ENCODE results near the gene AHI1. TPM values are rescaled to one million over a fixed set of nuclear protein-coding genes. Genes with fewer than 3 reads are reported as not detected.

The AHI1 gene
- total RNA-seq (2014; rRNA removed; shearing (Covaris generic)), result 5.2 and 8.3 TPM in 2 replicates

- peak within 1 kb of the TSS; percentile 88 for H3K4me3 ChIP-seq (ENCODE audit: insufficient read depth, low read depth, low read length)
- no peaks in the 10 kb centered on the region for H3K27me3 ChIP-seq (ENCODE audit: control insufficient read depth, insufficient read depth, low read length)
- peak; percentile 91 for DNase-seq
- no peaks in the 10 kb centered on the region for H3K36me3 ChIP-seq (replicated peaks; ENCODE audit: control insufficient read depth, insufficient read depth, low read length)
Observed at GRCh38 chr6:135497412-135498184, at the start of gene AHI1. AHI1 (minus strand) TSS chr6:135497740; CDS start chr6:135492237, 5,503 bp downstream.

DNA sequence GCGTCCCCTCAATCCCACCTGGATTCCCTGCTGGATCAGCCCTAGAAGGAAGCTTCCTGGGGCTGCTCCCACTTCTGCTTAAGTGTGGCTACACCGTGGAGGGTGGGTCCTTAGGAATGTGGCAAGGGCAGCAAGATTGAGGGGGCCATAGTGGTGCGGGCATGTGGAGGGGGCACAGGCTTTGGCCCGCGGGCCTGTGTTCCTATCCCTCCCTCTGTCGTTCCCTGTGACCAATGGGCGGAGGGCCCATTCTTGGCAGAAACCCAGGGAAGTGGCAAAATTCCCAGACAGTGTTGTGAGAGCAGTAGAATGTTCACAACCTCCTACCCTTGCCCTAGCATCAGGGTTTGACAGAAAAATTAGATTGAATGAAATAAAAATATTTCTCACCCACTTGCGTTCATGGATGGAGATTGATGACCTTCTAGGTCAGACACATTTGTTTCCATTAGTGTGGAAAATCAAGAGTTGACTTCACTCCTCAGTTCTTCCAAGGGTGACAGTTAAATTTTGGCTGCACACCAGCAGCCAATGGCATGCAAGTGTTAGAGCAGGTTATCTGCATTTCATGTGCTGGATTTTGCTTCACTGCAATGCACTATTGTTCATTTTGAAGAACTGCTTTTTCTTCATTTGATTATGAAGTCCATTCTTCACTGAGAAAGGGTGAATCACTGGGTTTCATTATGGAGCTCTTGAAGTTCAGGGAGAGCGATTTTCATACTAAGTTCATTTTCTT lies 49.3 kb upstream of the AHI1 start:
- no peaks in the 10 kb centered on the region for H3K36me3 ChIP-seq (replicated peaks; ENCODE audit: control insufficient read depth, insufficient read depth, low read length)
- H3K27me3 ChIP-seq (ENCODE audit: control insufficient read depth, insufficient read depth, low read length), result no peaks in the 10 kb centered on the region
- no peak overlapping the region for H3K4me3 ChIP-seq (ENCODE audit: insufficient read depth, low read depth, low read length)
- no peak for DNase-seq

DNA sequence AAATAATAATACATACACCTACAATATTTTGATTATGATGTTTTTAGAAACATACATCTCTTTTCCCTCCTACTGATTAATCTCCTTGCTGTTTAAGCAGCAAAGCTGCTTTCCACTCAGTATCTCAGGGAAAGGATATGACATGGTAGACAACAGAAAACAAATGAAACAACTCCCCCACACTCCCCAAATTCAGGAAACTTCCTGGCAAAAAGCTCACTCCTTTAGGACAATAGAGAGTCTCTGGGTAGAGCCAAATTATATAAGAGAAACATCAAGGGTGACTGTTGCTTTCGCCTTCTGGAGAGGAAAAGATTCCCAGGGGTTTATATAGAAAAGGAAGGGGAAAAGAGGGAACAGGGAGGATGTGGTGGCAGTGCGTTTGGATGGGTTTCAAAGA lies 48.7 kb upstream of the AHI1 start:
- Histone ChIP-seq H3K27me3 (ENCODE audit: control insufficient read depth, insufficient read depth, low read length) (no peaks in the 10 kb centered on the region), H3K36me3 (replicated peaks; ENCODE audit: control insufficient read depth, insufficient read depth, low read length) (no peaks in the 10 kb centered on the region), H3K4me3 (ENCODE audit: insufficient read depth, low read depth, low read length) (no peak overlapping the region)
- DNase-seq, result no peak

DNA sequence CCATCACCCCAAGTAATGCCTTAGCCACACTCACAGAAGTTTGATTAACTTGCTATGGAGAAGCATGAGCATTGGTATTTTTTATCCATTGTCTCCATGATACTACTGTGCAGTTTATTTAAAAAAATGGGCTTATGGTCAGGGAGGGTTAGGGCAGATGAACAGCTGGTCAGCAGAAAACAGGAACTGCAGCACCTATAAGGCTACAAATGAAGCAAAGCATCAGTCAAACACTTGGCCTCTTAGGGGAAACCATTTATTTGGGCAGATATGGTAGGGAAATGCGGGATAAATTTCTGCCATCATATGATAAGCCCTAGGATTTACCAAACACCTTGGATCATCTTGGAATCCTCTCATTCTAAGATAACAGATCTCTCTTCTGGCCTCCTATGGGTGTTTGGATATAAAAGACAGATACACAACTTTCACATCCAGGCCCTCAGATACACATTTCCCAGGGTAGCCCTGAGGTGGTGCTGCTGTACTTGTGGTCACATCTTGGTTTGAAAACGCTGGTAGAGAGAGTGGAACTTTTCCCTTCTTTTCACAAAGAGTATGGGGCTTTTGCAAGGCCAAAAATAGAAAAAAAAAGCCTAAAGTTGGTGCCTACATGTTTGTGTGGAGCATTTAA lies 42.8 kb upstream of the AHI1 start:
- Histone ChIP-seq H3K36me3 (replicated peaks; ENCODE audit: control insufficient read depth, insufficient read depth, low read length) (no peaks in the 10 kb centered on the region), H3K4me3 (ENCODE audit: insufficient read depth, low read depth, low read length) (no peak overlapping the region), H3K27me3 (ENCODE audit: control insufficient read depth, insufficient read depth, low read length) (no peaks in the 10 kb centered on the region)
- DNase-seq, result no peak

GRCh38 chr6:135537741-135538301 lies 40.3 kb upstream of the AHI1 start:
- no peaks in the 10 kb centered on the region for H3K36me3 ChIP-seq (replicated peaks; ENCODE audit: control insufficient read depth, insufficient read depth, low read length)
- H3K4me3 ChIP-seq (ENCODE audit: insufficient read depth, low read depth, low read length), result no peak overlapping the region
- DNase-seq, result peak; percentile 4

GRCh38 chr6:135535989-135536414 lies 38.5 kb upstream of the AHI1 start:
- Histone ChIP-seq H3K4me3 (ENCODE audit: insufficient read depth, low read depth, low read length) (no peak overlapping the region), H3K36me3 (replicated peaks; ENCODE audit: control insufficient read depth, insufficient read depth, low read length) (no peaks in the 10 kb centered on the region), H3K27me3 (ENCODE audit: control insufficient read depth, insufficient read depth, low read length) (no peaks in the 10 kb centered on the region)
- peak; percentile 38 for DNase-seq

More at GRCh38 chr6:135537741-135538301, 40.3 kb upstream of the AHI1 start:
- no peaks in the 10 kb centered on the region for H3K27me3 ChIP-seq (ENCODE audit: control insufficient read depth, insufficient read depth, low read length)

- Histone ChIP-seq H3K4me3 (ENCODE audit: insufficient read depth, low read depth, low read length) (no peak overlapping the region), H3K36me3 (replicated peaks; ENCODE audit: control insufficient read depth, insufficient read depth, low read length) (no peaks in the 10 kb centered on the region), H3K27me3 (ENCODE audit: control insufficient read depth, insufficient read depth, low read length) (no peaks in the 10 kb centered on the region)
- no peak for DNase-seq
Observed at GRCh38 chr6:135534773-135535380, 37.3 kb upstream of the AHI1 start.

DNA sequence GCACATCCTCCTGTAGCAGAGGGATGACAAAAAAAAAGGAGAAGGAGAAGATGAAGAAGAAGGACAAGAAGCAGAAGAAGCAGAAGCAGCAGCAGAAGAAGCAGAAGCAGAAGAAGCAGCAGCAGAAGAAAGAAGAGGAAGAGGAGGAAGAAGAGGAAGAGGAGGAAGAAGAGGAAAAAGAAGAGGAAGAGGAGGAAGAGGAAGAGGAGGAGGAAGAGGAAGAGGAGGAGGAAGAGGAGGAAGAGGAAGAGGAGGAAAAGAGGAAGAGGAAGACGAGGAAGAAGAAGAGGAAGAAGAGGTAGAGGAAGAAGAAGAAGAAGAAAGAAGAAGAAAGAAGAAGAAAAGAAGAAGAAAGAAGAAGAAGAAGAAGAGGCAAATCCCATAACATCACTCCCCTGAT lies 35.0 kb upstream of the AHI1 start:
- no peak overlapping the region for H3K4me3 ChIP-seq (ENCODE audit: insufficient read depth, low read depth, low read length)
- no peaks in the 10 kb centered on the region for H3K27me3 ChIP-seq (ENCODE audit: control insufficient read depth, insufficient read depth, low read length)
- H3K36me3 ChIP-seq (replicated peaks; ENCODE audit: control insufficient read depth, insufficient read depth, low read length), result no peaks in the 10 kb centered on the region
- no peak for DNase-seq

DNA sequence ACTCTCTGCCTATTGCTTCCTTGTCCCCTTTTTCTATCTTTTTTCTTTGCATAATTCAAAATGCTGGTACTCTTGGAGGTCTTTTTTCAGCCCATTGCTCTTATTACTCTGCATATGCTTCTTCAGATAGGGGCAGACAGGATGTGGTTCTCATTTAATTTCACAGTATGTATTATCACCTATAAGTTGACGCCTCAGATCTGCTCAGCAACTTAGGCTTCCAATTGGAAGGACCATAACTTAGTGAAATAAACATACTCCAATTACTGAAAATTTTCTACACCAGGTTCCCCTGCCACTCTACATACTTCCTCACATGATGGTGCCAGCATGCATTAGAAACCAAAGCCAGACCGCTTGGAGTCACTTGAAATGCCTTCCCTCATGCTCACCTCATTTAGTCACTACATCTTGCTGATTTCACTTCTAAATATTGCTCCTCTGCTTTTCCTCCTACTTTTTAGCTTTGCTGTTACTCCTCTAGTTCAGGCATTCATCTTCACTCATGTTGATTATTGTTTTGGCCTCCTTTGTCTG lies 34.5 kb upstream of the AHI1 start:
- H3K27me3 ChIP-seq (ENCODE audit: control insufficient read depth, insufficient read depth, low read length), result no peaks in the 10 kb centered on the region
- no peaks in the 10 kb centered on the region for H3K36me3 ChIP-seq (replicated peaks; ENCODE audit: control insufficient read depth, insufficient read depth, low read length)
- DNase-seq, result no peak
- no peak overlapping the region for H3K4me3 ChIP-seq (ENCODE audit: insufficient read depth, low read depth, low read length)

DNA sequence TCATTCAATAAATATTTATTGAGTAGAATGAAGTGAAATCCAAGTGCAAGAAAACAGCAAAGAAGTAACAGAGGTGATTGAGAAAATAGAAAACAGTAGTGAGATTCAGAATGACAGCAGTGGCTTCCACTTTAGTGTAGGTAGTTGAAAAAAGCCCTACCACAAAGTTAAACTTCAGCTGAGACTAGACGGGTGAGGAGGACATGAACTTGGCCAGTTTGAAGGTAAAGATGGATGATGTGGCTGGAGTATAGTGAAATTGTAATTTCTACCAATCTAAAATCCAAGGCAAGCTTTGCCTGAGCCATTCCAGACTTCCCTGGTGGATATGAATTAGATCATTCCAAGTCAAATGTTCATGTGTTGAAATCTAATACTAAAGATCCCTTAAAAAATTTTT lies 32.6 kb upstream of the AHI1 start:
- H3K27me3 ChIP-seq (ENCODE audit: control insufficient read depth, insufficient read depth, low read length), result no peaks in the 10 kb centered on the region
- H3K36me3 ChIP-seq (replicated peaks; ENCODE audit: control insufficient read depth, insufficient read depth, low read length), result no peaks in the 10 kb centered on the region
- DNase-seq, result no peak
- H3K4me3 ChIP-seq (ENCODE audit: insufficient read depth, low read depth, low read length), result no peak overlapping the region

DNA sequence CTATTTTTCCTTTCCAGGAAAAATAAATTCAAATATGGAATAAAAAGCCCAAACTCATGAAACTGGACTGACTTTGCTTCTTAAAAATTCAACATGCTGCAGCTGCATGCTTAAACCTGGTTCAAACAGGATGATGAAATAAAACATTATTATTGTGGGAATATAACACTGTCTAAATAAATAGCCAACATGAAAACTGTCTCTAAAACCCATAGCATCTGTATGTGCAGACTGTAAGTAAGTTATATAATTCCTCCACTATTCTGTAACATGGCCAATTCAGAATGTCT lies 30.4 kb upstream of the AHI1 start:
- no peak for DNase-seq
- no peak overlapping the region for H3K4me3 ChIP-seq (ENCODE audit: insufficient read depth, low read depth, low read length)
- no peaks in the 10 kb centered on the region for H3K27me3 ChIP-seq (ENCODE audit: control insufficient read depth, insufficient read depth, low read length)
- no peaks in the 10 kb centered on the region for H3K36me3 ChIP-seq (replicated peaks; ENCODE audit: control insufficient read depth, insufficient read depth, low read length)

DNA sequence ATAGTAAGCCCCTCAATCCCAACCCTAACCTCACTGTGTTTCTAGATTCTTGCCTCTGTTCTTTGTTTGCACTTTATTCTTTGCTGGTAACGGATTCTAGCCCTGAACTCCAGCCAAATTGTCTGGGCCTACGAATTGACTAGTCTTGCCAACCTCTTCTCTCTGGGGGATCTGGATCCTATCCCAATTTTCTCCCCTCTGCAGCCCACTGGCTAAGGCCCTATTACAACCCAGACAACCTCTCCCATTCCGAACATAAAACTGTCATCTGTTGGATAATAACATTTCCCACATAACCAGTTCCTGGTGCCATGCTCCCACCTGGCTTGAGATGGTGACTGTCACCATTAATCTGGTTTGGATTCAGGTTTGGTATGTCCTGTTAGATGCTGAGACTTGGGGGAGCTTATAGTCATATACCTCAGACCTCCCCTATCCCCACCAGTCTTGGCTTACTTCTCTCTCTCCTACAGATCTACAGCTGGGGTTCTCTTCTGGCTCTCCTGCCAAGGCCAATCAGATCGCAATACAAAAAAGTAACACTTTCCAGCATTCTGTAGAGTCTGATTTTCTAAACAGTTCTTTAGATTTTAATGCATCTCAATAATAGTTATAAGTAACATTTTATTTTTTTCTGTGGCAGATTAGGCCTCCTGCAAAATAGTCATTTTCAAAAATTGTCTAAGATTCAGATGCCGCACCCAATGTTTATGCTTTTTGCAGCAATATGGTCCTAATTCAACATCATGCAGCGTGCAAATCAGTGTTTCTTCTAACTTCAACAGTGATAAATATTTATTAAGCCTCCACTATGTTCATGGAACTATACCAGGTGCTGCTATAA lies 29.8 kb upstream of the AHI1 start:
- no peak for DNase-seq
- Histone ChIP-seq H3K4me3 (ENCODE audit: insufficient read depth, low read depth, low read length) (no peak overlapping the region), H3K36me3 (replicated peaks; ENCODE audit: control insufficient read depth, insufficient read depth, low read length) (no peaks in the 10 kb centered on the region), H3K27me3 (ENCODE audit: control insufficient read depth, insufficient read depth, low read length) (no peaks in the 10 kb centered on the region)

DNA sequence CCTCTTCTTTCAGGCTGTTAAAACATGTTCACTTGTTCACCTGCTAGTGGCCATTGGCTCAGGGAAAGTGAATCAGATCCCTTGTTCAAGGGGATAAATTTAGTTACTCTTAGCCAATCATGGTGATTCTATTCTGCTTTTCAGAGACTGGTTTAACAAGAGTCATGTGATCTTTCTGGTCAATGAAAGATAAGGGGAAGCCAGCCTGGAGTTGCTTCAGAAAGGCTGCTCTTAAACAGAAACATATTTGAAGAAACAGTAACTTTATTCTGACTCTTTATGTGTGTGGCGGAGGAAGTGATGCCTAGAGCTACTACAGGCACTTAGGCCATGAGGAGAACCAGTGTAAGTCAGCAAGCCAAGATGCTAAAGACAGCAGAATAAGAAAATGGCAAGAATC lies 28.1 kb upstream of the AHI1 start:
- H3K4me3 ChIP-seq (ENCODE audit: insufficient read depth, low read depth, low read length), result no peak overlapping the region
- no peak for DNase-seq
- no peaks in the 10 kb centered on the region for H3K36me3 ChIP-seq (replicated peaks; ENCODE audit: control insufficient read depth, insufficient read depth, low read length)
- no peaks in the 10 kb centered on the region for H3K27me3 ChIP-seq (ENCODE audit: control insufficient read depth, insufficient read depth, low read length)

Data from H7 (cell line).